HFFc6 (cell line): ENCODE measurements around the gene ACO1. TPM values are rescaled to one million over a fixed set of nuclear protein-coding genes. Genes with fewer than 3 reads are reported as not detected.

Experiments
- DNase-seq: peaks from one replicate; pipeline ENCODE4 v3.0.0-alpha.2; 2018
- H3K27ac Mint-ChIP-seq: 2 replicates; pipeline ENCODE4 v1.8.0; 2020; ENCODE audit warnings: mild to moderate bottlenecking, mixed read lengths
- H3K27me3 Mint-ChIP-seq: 2 replicates; pipeline ENCODE4 v1.8.0; 2021; ENCODE audit warnings: mild to moderate bottlenecking, moderate library complexity, mixed read lengths; ENCODE audit not compliant: insufficient read depth
- H3K36me3 Mint-ChIP-seq: 2 replicates; pipeline ENCODE4 v1.8.0; 2021; ENCODE audit warnings: low read depth, mixed read lengths
- H3K4me1 Mint-ChIP-seq: 2 replicates; pipeline ENCODE4 v1.8.0; 2020; ENCODE audit warnings: low read depth, mixed read lengths
- H3K4me3 Mint-ChIP-seq: 2 replicates; pipeline ENCODE4 v1.8.0; 2020; ENCODE audit warnings: mild to moderate bottlenecking, moderate library complexity, mixed read lengths
- H3K9me3 Mint-ChIP-seq: 2 replicates; pipeline ENCODE4 v1.8.0; 2020; ENCODE audit warnings: mild to moderate bottlenecking, mixed read lengths
- long read RNA-seq: library from polyadenylated mRNA; unstranded; transcript quantifications from one replicate; pipeline ENCODE4 v2.0.0, GENCODE V29; 2019
- total RNA-seq, 6 experiments: library from RNA; stranded (reverse); fragmentation: NEBNext Ultra II Directional; extraction: Animal tissue kit (Norgen Biotek cat#: 25700); gene quantifications; 2 replicates in 1 of 6; 3 replicates in 5 of 6; pipeline ENCODE4 v1.2.3, GENCODE V29; 2021
- TF ChIP-seq, protein P1 (sequence below): fragments of 200-600 bp; sonication (generic); IDR thresholded peaks from 2 replicates; pipeline ENCODE4 v1.5.0; 2021; ENCODE audit warnings: antibody characterized with exemption, mild to moderate bottlenecking

Gene ACO1
- total RNA-seq, result 10 to 100 TPM; 79.8 to 94.4 (median 84.0) TPM
- long read RNA-seq, full-length matches to known transcripts, result 93 of 128 reads
- long read RNA-seq, partial matches to known transcripts, result 27 of 128 reads
- long read RNA-seq, other reads (novel, unspliced or antisense), result 8 of 128 reads

DNA sequence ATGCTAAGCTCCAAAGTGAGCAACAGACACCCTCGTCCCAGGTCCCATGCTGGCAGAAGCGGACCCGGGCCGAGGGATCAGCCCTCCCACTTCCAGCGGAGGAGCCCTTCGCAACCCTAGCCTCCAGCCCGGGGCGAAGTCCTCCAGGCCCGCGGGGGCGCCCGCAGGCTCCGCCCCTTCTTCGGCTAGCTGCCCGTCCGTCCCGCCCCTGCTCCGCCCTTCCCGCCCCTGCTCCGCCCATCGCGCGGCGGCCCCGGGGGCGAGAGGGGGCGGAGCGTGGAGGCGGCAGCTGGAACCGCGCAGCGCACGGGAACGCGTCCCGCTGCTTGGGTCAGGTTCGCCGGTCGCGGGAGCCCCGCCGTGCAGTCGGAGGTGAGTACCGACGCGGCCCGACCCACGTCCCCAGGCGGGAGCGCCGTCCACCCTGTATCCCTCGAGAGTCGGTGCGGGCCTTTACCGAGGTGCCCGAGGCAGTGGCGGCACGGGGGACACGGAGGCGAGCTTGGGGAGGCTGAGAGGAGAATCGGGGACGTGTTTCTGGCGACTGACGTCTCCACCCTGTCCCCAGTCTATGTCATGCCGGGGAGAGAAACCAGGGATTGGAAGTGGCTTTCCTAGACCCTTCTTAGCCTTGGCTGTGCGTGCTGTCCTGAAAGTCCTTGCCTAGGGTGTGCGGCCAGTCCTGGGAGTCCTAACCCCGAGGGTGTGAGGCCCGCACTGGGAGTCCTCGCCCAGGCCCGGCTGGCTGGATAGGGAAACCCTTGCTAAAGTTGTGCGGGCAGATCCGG, at the start of gene ACO1:
TSS of gene ACO1 (plus strand) at position 280 of the 788 bp plus-strand sequence. CDS start 20,864 bp downstream, outside the sequence.
- H3K27ac Mint-ChIP-seq, result peak within 1 kb of the TSS; percentile 88
- H3K9me3 Mint-ChIP-seq, result no peaks in the 10 kb centered on the region
- TF ChIP-seq, protein P1, sequence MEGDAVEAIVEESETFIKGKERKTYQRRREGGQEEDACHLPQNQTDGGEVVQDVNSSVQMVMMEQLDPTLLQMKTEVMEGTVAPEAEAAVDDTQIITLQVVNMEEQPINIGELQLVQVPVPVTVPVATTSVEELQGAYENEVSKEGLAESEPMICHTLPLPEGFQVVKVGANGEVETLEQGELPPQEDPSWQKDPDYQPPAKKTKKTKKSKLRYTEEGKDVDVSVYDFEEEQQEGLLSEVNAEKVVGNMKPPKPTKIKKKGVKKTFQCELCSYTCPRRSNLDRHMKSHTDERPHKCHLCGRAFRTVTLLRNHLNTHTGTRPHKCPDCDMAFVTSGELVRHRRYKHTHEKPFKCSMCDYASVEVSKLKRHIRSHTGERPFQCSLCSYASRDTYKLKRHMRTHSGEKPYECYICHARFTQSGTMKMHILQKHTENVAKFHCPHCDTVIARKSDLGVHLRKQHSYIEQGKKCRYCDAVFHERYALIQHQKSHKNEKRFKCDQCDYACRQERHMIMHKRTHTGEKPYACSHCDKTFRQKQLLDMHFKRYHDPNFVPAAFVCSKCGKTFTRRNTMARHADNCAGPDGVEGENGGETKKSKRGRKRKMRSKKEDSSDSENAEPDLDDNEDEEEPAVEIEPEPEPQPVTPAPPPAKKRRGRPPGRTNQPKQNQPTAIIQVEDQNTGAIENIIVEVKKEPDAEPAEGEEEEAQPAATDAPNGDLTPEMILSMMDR, result no peak
- H3K4me1 Mint-ChIP-seq, result peaks cover 42% of the 10 kb centered on the region
- H3K4me3 Mint-ChIP-seq, result peak within 1 kb of the TSS; percentile 96
- H3K27me3 Mint-ChIP-seq, result no peaks in the 10 kb centered on the region
- H3K36me3 Mint-ChIP-seq, result peaks cover 16% of the 10 kb centered on the region; the same call in 1 of the 2 replicates
- peak; percentile 68 for DNase-seq

DNA sequence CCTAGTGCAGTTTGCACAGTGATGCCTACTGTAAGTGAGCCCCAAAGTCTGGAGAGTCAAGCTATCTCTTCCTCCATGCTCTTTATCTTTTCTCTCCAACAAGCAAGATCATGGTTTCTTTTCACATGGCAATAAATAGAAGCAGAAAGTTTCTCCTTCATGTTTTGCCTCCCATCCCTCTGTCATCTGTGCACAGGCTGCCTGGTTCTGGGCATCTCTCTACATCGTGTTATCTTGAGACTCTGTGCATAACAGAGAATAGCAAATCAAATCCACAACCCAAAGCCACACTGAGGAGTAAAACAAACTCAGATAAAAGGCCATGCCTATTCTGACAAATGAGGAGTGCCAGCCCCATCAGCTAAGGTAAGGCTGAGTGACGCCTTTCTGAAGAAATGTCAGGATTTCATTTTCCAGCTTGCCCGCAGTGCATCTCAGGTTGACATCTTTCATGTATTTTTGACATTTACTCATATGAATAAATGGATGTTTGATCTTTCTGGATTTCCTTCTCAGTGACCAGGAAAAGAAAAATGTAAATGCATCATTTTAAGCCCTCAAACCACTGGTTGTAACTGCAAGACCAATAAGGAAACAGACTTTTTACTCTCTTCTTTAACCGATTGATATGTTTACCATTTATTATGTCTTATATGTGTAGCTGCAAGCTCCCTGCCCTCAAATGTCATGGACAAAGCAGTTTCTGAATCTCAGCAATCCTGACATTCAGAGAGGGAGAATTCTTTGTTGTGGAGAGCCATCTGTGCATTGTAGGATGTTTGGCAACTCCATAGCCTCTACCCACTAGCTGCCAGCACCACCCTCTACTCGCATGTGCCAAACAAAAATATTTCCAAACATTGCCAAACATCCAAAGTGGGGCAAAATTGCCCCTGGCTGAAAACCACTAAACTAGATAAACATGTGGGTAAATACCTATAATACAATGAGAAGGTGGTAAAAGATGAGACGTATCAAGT, 49.2 kb upstream of the ACO1 start:
- Mint-ChIP-seq H3K36me3 (no peaks in the 10 kb centered on the region), H3K4me1 (no peaks in the 10 kb centered on the region), H3K4me3 (no peak overlapping the region)

DNA sequence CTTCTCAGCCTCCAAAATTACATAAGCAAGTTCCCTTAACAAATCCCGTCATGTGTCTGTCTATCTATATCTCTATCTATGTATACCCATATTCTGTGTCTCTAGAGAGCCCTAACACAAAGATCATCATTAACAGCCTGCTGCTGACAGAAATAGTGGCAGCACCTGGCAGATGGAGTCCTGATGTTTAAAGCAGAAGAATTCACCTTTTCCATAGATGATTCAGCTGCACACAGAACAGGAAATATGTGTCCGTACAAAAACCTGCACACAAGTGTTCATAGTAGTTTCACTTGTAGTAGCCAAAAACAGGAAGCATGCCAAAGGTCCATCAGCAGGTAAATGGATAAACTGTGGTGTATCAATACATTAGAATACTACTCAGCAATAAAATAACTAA, 45.0 kb upstream of the ACO1 start:
- Mint-ChIP-seq H3K27me3 (no peaks in the 10 kb centered on the region; the same call in 1 of the 2 replicates), H3K4me3 (no peak overlapping the region), H3K4me1 (no peaks in the 10 kb centered on the region), H3K9me3 (no peaks in the 10 kb centered on the region), H3K27ac (no peak overlapping the region), H3K36me3 (no peaks in the 10 kb centered on the region)
- DNase-seq, result no peak
- TF ChIP-seq, protein P1, result no peak

More for the DNA sequence above, 49.2 kb upstream of the ACO1 start:
- Mint-ChIP-seq H3K9me3 (no peaks in the 10 kb centered on the region), H3K27me3 (peaks cover 6% of the 10 kb centered on the region; the same call in 1 of the 2 replicates), H3K27ac (no peak overlapping the region)
- DNase-seq, result no peak
- TF ChIP-seq, protein P1, result no peak

DNA sequence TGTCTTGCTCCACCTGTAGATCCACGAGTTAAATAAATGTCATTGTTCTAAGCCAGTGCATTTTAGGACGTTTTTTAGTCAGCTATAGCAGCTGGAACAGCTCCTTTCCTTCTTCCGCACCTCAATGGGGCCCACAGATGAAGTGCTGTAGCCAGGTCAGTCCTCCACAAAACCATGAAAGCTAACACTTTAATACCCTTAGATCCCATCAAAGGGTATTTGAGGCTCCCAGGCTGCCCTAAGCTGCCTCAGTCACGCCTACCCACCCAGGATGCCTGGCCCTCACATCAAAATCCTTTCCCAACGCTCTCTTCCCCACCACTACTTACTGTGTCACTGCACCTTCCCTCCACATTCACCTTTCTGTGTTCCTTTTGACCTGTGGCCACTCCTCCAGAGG, 44.1 kb upstream of the ACO1 start:
- 0 out of 2 replicates have a peak, but pooled peaks cover 6% of the 10 kb centered on the region for H3K4me1 Mint-ChIP-seq
- H3K27ac Mint-ChIP-seq, result no peak overlapping the region
- no peak for DNase-seq
- no peaks in the 10 kb centered on the region; the same call in 1 of the 2 replicates for H3K27me3 Mint-ChIP-seq
- H3K4me3 Mint-ChIP-seq, result no peak overlapping the region
- no peaks in the 10 kb centered on the region for H3K9me3 Mint-ChIP-seq
- no peaks in the 10 kb centered on the region for H3K36me3 Mint-ChIP-seq
- TF ChIP-seq, protein P1, result no peak

DNA sequence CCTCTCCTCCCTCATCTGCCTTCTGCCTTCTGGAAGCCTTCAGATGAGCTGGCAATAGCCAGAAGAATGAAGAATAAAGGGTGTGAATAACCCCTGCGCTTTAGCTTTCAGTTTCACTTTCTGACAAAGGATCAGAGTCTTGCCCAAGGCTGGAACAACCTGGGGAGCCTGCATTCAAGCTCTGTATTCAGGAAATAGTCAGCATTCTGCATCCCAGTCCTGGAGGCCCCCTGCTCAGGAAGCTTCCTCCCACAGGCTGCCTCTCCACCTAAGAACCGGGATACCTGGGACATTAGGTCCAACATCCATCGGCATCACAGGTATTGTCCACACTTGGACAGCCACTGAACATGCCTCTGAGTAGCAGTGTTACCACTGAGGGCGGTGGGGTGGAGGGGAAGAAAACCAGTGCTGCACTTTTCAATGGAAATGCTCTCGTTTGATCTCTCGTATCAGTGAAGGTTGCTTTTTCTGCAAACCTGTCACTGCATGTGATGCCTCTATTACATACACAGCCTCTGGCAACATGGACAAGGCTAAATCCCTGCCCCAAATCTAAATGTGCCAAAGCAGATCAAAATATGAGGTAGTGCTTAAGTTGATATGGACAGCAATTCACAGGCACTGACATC, 39.8 kb upstream of the ACO1 start:
- Mint-ChIP-seq H3K36me3 (no peaks in the 10 kb centered on the region), H3K4me3 (peak overlapping the region; percentile 17), H3K9me3 (no peaks in the 10 kb centered on the region), H3K27ac (no peak overlapping the region), H3K4me1 (0 out of 2 replicates have a peak, but pooled peaks cover 6% of the 10 kb centered on the region), H3K27me3 (0 out of 2 replicates have a peak, but pooled peaks cover 2% of the 10 kb centered on the region)
- TF ChIP-seq, protein P1, result no peak
- DNase-seq, result no peak
